Muscle of leg (tissue), 11 donors: ENCODE results near the gene DYSF. TPM values are rescaled to one million over a fixed set of nuclear protein-coding genes. Genes with fewer than 3 reads are reported as not detected.

Experiments
- DNase-seq: peaks from one replicate; pipeline ENCODE4 v3.0.0; 2013
- H3K27ac ChIP-seq: one replicate; pipeline ENCODE4 v1.5.1; 2013; ENCODE audit warnings: mild to moderate bottlenecking, low read length, control low read depth
- H3K27me3 ChIP-seq: one replicate; pipeline ENCODE4 v1.6.1; 2013; ENCODE audit warnings: low read length; ENCODE audit not compliant: control insufficient read depth, insufficient read depth
- H3K36me3 ChIP-seq: one replicate; pipeline ENCODE4 v1.6.1; 2013; ENCODE audit warnings: low read length; ENCODE audit not compliant: control insufficient read depth, insufficient read depth
- H3K4me1 ChIP-seq: one replicate; pipeline ENCODE4 v1.6.1; 2013; ENCODE audit warnings: low read length; ENCODE audit not compliant: control insufficient read depth, insufficient read depth
- H3K4me3 ChIP-seq: one replicate; pipeline ENCODE4 v1.5.1; 2013; ENCODE audit warnings: low read length, control low read depth
- H3K9me3 ChIP-seq: replicated peaks from 2 replicates; pipeline ENCODE4 v1.6.1; 2013; ENCODE audit warnings: low read depth, low read length; ENCODE audit not compliant: control insufficient read depth
- WGBS: methylation state at CpG from one replicate; pipeline ENCODE4 v1.1.5; 2013; ENCODE audit warnings: missing lambda C conversion rate; ENCODE audit not compliant: insufficient coverage; 5-methylcytosine and 5-hydroxymethylcytosine counted together
- polyA plus RNA-seq, 8 donors: library from polyadenylated mRNA; unstranded; fragments of 120-200 nt; gene quantifications; one replicate each; pipeline versions ENCODE4 v1.2.1 to v1.2.3, GENCODE V29; 2013; ENCODE audit warnings: inconsistent platforms in 1 of 8, low replicate concordance in 1 of 8; ENCODE audit not compliant: insufficient read length in 8 of 8, insufficient read depth in 1 of 8
- total RNA-seq: library from RNA; stranded (reverse); fragments of 120-200 nt; gene quantifications from one replicate; pipeline ENCODE4 v1.2.4, GENCODE V29; 2013

The DYSF gene
- total and polyA plus RNA-seq, 9 donors, result 51.6 to 152 (median 106) TPM

DNA sequence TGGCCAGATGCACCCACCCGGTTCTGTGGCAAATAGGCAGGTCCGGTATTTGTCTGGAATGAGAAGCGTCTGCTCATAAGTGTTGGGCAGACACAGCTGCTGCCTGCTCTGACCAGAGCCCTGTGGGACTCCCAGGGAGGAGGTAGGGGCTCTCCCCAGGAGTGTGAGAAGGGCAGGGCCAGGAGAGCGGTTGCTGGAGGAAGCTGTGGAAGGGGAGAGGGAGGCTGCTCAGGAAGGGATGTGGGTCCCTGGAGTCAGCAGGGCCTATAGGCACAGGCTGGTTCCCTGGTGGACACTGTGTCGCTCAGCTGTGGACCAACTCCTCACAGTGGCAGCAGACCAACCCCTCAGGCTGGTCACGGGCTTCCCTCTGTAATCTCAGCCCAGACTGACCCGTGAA, 109.2 kb downstream of the DYSF start:
- Histone ChIP-seq H3K27ac (no peak overlapping the region), H3K36me3 (peaks cover 23% of the 10 kb centered on the region), H3K9me3 (no peaks in the 10 kb centered on the region), H3K4me3 (no peak overlapping the region), H3K27me3 (no peaks in the 10 kb centered on the region), H3K4me1 (peaks cover 37% of the 10 kb centered on the region)
- 61% methylated on average over 7 of the region's 7 CpGs for WGBS
- no peak for DNase-seq

DNA sequence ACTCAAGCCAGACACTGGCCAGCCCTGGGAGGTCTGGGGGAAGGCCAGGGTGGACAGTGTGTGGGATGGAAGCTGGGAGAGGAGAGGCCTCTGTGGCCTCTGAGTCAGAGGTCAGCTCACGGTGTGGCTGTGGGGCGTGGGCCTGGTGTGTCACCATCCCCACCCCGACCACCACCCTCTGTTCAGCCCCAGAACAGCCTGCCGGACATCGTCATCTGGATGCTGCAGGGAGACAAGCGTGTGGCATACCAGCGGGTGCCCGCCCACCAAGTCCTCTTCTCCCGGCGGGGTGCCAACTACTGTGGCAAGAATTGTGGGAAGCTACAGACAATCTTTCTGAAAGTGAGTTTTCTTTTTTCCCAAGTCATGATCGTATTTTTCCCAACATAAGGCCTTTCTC, 110.5 kb downstream of the DYSF start:
- WGBS, result 90% methylated on average over 6 of the region's 11 CpGs
- Histone ChIP-seq H3K4me1 (peaks cover 37% of the 10 kb centered on the region), H3K4me3 (no peak overlapping the region), H3K36me3 (peaks cover 30% of the 10 kb centered on the region), H3K9me3 (no peaks in the 10 kb centered on the region), H3K27ac (no peak overlapping the region), H3K27me3 (no peaks in the 10 kb centered on the region)
- no peak for DNase-seq

DNA sequence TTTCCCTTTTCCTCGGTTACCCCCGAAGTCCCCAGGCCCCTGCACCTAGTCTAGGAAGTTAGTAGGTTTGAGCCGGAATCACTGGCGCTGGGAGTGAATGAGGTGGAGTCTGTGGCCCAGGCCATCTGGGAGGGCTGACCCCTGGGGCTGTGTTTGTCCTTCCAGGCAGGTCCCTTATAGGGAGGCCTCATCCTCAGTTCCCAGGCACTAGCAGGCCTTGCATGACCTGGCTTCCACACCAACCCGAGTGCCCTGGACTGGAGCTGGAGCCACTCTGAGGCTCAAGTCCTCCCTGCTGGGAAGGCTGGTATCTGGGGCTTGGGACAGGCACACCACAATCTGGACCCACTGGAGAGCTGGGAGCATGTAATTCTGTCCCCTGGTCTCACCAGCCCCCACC, 111.0 kb downstream of the DYSF start:
- H3K4me1 ChIP-seq, result peaks cover 37% of the 10 kb centered on the region
- WGBS, result 86% methylated on average over 3 of the region's 5 CpGs
- peaks cover 33% of the 10 kb centered on the region for H3K36me3 ChIP-seq
- no peak overlapping the region for H3K4me3 ChIP-seq
- no peak overlapping the region for H3K27ac ChIP-seq
- H3K9me3 ChIP-seq, result no peaks in the 10 kb centered on the region
- no peaks in the 10 kb centered on the region for H3K27me3 ChIP-seq
- DNase-seq, result no peak

DNA sequence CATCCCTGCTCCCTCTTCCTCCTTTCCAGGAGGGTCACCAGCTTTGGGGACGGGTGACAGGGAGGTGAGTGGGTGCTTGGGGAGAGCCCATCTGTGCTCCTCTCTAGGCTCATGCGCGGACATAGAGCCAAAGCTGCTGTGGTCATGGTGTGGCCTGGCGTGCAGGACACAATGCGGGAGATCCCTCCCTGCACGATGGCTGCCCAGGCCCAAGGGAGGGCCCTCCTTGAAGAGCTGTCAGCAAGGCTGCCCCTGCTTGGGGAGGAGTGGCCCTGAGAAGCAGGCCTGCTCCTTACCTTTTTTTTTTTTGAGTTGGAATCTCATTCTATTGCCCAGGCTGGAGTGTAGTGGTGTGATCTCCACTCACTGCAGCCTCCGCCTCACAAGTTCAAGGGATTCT, 111.4 kb downstream of the DYSF start:
- Histone ChIP-seq H3K4me3 (no peak overlapping the region), H3K27ac (no peak overlapping the region), H3K9me3 (no peaks in the 10 kb centered on the region), H3K27me3 (no peaks in the 10 kb centered on the region), H3K4me1 (peaks cover 32% of the 10 kb centered on the region), H3K36me3 (peaks cover 32% of the 10 kb centered on the region)
- no peak for DNase-seq
- WGBS, result 97% methylated on average over 4 of the region's 7 CpGs

DNA sequence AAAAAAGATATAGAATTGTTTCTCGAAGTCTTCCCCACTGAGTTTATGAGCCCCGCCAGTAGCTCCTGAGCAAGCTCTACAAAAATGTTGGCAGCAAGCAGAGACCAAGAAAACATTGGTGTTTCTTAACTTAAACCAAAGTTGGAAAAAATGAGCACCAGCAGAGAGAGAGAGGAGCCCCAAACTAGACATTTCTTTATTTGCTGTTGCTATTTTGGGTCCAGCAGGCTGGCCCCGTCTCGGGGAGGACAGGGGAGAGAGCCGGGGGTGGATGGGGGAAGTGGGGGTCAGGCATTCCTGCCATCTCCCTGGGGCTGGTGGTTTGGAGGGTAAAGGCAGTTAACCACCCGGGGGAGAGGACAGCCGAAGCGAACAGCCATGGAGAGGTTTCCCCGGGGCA, 113.0 kb downstream of the DYSF start:
- H3K27me3 ChIP-seq, result no peaks in the 10 kb centered on the region
- H3K27ac ChIP-seq, result peak overlapping the region; percentile 75
- peaks cover 17% of the 10 kb centered on the region for H3K4me1 ChIP-seq
- H3K36me3 ChIP-seq, result peaks cover 45% of the 10 kb centered on the region
- peak; percentile 90 for DNase-seq
- peaks cover 2% of the 10 kb centered on the region for H3K9me3 ChIP-seq
- H3K4me3 ChIP-seq, result no peak overlapping the region
- WGBS, result 46% methylated on average over 8 of the region's 9 CpGs

DNA sequence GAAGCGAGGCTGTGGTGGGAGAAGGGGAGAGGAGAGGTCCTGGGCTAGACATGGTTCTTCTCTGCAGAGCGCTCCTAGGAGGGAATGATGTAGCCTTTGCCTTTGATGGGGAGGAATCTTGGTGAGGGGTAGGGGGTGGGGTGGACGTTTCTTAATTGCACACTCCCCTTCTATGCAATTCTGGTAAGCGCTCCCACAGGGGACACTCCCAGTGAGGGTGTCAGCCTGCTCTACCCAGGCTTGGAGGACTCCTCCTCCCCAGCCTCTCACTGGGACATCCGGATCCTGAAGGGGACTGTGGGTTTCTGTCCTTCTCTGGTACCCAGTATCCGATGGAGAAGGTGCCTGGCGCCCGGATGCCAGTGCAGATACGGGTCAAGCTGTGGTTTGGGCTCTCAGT, 114.3 kb downstream of the DYSF start:
- Histone ChIP-seq H3K36me3 (peaks cover 50% of the 10 kb centered on the region), H3K4me3 (no peak overlapping the region), H3K27me3 (no peaks in the 10 kb centered on the region), H3K4me1 (peaks cover 10% of the 10 kb centered on the region), H3K27ac (no peak overlapping the region), H3K9me3 (peaks cover 2% of the 10 kb centered on the region)
- no CpG with 5 or more reads among the region's 9 CpGs for WGBS
- DNase-seq, result no peak

DNA sequence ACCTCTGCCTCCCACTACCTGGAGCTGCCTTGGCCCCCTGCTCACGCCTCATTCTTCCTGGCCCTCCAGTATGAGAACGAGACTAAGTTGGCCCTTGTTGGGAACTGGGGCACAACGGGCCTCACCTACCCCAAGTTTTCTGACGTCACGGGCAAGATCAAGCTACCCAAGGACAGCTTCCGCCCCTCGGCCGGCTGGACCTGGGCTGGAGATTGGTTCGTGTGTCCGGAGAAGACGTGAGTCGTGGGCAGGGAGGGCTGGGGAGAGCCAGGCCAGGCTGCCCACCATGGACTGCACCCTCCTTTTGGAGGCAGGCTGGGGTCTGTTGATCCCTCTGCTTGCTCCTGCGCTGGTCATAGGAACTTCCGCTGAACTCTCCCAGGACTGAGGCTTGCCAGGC, 114.7 kb downstream of the DYSF start:
- H3K4me1 ChIP-seq, result peaks cover 7% of the 10 kb centered on the region
- H3K27ac ChIP-seq, result no peak overlapping the region
- peaks cover 2% of the 10 kb centered on the region for H3K9me3 ChIP-seq
- DNase-seq, result no peak
- H3K36me3 ChIP-seq, result peaks cover 50% of the 10 kb centered on the region
- no peaks in the 10 kb centered on the region for H3K27me3 ChIP-seq
- no peak overlapping the region for H3K4me3 ChIP-seq
- WGBS, result 92% methylated on average over 14 of the region's 14 CpGs

DNA sequence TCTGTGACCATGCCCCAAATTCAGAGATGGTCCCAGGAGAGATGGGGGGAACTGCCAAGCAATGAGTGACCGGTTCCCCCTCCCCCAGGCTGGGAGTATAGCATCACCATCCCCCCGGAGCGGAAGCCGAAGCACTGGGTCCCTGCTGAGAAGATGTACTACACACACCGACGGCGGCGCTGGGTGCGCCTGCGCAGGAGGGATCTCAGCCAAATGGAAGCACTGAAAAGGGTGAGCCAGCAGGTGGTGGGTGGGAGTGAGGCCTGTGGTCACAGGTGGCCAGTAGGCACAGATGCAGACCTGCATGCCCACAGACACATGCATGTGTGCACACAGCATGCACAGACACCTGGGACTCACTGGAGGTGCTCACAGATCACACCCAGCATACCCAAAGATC, 117.2 kb downstream of the DYSF start:
- WGBS, result 99% methylated on average over 6 of the region's 10 CpGs
- H3K4me3 ChIP-seq, result no peak overlapping the region
- H3K9me3 ChIP-seq, result peaks cover 2% of the 10 kb centered on the region
- H3K27ac ChIP-seq, result no peak overlapping the region
- no peak for DNase-seq
- H3K27me3 ChIP-seq, result no peaks in the 10 kb centered on the region
- H3K36me3 ChIP-seq, result peaks cover 52% of the 10 kb centered on the region
- H3K4me1 ChIP-seq, result peaks cover 10% of the 10 kb centered on the region

DNA sequence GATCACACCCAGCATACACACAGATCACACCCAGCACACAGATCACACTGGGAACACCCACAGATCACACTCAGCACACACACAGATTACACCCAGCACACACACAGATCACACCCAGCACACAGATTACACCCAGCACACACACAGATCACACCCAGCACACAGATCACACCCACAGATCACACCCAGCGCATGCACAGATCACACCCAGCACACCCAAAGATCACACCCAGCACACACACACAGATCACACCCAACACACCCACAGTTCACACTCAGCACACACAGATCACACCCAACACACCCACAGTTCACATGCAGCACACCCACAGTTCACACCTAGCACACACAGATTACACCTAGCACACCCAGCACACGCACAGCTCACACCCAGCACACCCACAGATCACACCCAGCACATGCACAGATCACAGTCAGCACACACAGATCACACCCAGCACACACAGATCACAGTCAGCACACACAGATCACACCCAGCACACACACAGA, 117.6 kb downstream of the DYSF start:
- Histone ChIP-seq H3K9me3 (peaks cover 2% of the 10 kb centered on the region), H3K4me3 (no peak overlapping the region), H3K4me1 (peaks cover 6% of the 10 kb centered on the region), H3K36me3 (peaks cover 54% of the 10 kb centered on the region), H3K27ac (no peak overlapping the region), H3K27me3 (no peaks in the 10 kb centered on the region)
- WGBS, result 94% methylated on average over 2 of the region's 2 CpGs
- DNase-seq, result no peak

DNA sequence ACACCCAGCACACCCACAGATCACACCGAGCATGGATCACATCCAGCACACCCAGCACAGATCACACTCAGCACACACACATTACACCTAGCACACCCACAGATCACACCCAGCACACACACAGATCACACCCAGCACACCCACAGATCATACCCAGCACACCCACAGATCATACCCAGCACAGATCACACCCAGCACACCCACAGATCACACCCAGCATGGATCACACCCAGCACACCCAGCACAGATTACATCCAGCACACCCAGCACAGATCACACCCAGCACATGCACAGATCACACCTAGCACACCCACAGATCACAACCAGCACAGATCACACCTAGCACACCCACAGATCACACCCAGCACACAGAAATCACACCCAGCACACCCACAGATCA, 118.6 kb downstream of the DYSF start:
- H3K4me1 ChIP-seq, result peaks cover 11% of the 10 kb centered on the region
- no peak overlapping the region for H3K4me3 ChIP-seq
- 100% methylated on average over 1 of the region's 1 CpG for WGBS
- peaks cover 2% of the 10 kb centered on the region for H3K9me3 ChIP-seq
- DNase-seq, result no peak
- H3K27ac ChIP-seq, result no peak overlapping the region
- H3K27me3 ChIP-seq, result no peaks in the 10 kb centered on the region
- H3K36me3 ChIP-seq, result peaks cover 54% of the 10 kb centered on the region

DNA sequence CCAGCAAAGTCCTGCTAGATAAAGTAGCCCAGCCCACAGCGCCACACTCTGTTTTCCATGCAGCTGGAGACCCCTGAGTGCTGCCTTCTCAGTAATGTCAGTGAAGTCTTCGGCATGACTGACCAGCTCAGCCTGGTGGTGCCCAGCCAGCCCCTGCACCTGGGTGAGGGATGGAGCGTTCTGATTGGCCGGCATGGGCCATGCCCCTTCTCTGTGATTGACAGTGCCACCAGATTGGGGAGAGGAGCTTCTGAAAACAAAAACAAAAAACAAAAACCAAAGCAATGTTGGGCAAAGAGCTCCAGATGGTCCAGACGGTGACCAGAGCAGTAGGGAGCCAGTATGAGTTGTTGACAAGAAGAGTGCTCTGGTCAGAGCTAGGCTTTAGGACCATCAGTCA, 122.6 kb downstream of the DYSF start:
- H3K36me3 ChIP-seq, result peaks cover 43% of the 10 kb centered on the region
- 96% methylated on average over 5 of the region's 5 CpGs for whole genome bisulfite sequencing
- peaks cover 21% of the 10 kb centered on the region for H3K4me1 ChIP-seq
- H3K9me3 ChIP-seq, result no peaks in the 10 kb centered on the region
- DNase-seq, result no peak
- H3K27ac ChIP-seq, result no peak overlapping the region
- H3K27me3 ChIP-seq, result no peaks in the 10 kb centered on the region
- no peak overlapping the region for H3K4me3 ChIP-seq
